Urinary bladder (tissue), 2 donors: ENCODE measurements around the gene RFTN2. TPM values are rescaled to one million over a fixed set of nuclear protein-coding genes. Genes with fewer than 3 reads are reported as not detected.

ENCODE experiments used
- polyA plus RNA-seq: library from polyadenylated mRNA; stranded (reverse); fragments of 200-250 nt; gene quantifications from one replicate; pipeline ENCODE4 v1.2.3, GENCODE V29; 2013
- small RNA-seq: library from RNA; depleted of rRNA; stranded (forward); fragments of <200 nt; gene quantifications from one replicate; pipeline ENCODE3, GENCODE V24; 2014
- total RNA-seq: library from RNA; depleted of rRNA; stranded (reverse); fragments of >200 nt; gene quantifications from one replicate; pipeline ENCODE4 v1.2.3, GENCODE V29; 2014
- donor health status: healthy.

RFTN2 gene
- total and polyA plus RNA-seq, 2 donors, result 4.0 to 37.4 TPM

Small RNA genes lying within 50 kb of the gene (small RNA-seq; reads per million reads assigned to genes)
- gene AC020550.1, result not detected

Other genes starting within 250 kb of the RFTN2 start
- gene SF3B1, start 240.6 kb downstream of the RFTN2 start, total RNA-seq, result 622 TPM
- gene SF3B1, start 240.6 kb downstream of the RFTN2 start, polyA plus RNA-seq, result 136 TPM
- gene COQ10B, start 222.0 kb downstream of the RFTN2 start, total RNA-seq, result 29.5 TPM
- 27.4 TPM for gene COQ10B, start 222.0 kb downstream of the RFTN2 start, polyA plus RNA-seq
- 143 TPM for gene HSPD1, start 175.7 kb downstream of the RFTN2 start, total RNA-seq
- 158 TPM for gene HSPD1, start 175.7 kb downstream of the RFTN2 start, polyA plus RNA-seq
- gene HSPE1, start 175.2 kb downstream of the RFTN2 start, total RNA-seq, result 60.7 TPM
- gene HSPE1, start 175.2 kb downstream of the RFTN2 start, polyA plus RNA-seq, result 113 TPM
- gene MOB4, start 159.5 kb downstream of the RFTN2 start, total RNA-seq, result 67.7 TPM
- gene MOB4, start 159.5 kb downstream of the RFTN2 start, polyA plus RNA-seq, result 41.2 TPM
- gene MARS2, start 29.8 kb upstream of the RFTN2 start, total RNA-seq, result 3.8 TPM
- gene MARS2, start 29.8 kb upstream of the RFTN2 start, polyA plus RNA-seq, result 3.7 TPM
- 0.11 TPM for gene BOLL, start 109.7 kb upstream of the RFTN2 start, total RNA-seq
- not detected for gene BOLL, start 109.7 kb upstream of the RFTN2 start, polyA plus RNA-seq
- 17.8 TPM for gene PLCL1, start 129.0 kb upstream of the RFTN2 start, total RNA-seq
- gene PLCL1, start 129.0 kb upstream of the RFTN2 start, polyA plus RNA-seq, result 6.0 TPM